GM18505 (cell line): ENCODE data around the gene MAN1C1.
A peak's percentile ranks its signal among the peaks of the same experiment; 100 is the strongest.

ENCODE experiments used
- ATAC-seq: cut with Tn5 transposase; IDR thresholded peaks from one replicate; pipeline ENCODE4 v1.9.1; 2021; ENCODE audit not compliant: unreplicated experiment
- POLR2A ChIP-seq: IDR thresholded peaks from 4 replicates; pipeline ENCODE4 v1.6.1; 2011; ENCODE audit warnings: borderline replicate concordance; ENCODE audit not compliant: insufficient read depth, insufficient read length; ENCODE audit errors: extremely low read depth

Gene MAN1C1

GRCh38 chr1:25673456-25673855 is 56.9 kb downstream of the MAN1C1 start:
- no peak for ATAC-seq
- no peak for TF ChIP-seq POLR2A

DNA sequence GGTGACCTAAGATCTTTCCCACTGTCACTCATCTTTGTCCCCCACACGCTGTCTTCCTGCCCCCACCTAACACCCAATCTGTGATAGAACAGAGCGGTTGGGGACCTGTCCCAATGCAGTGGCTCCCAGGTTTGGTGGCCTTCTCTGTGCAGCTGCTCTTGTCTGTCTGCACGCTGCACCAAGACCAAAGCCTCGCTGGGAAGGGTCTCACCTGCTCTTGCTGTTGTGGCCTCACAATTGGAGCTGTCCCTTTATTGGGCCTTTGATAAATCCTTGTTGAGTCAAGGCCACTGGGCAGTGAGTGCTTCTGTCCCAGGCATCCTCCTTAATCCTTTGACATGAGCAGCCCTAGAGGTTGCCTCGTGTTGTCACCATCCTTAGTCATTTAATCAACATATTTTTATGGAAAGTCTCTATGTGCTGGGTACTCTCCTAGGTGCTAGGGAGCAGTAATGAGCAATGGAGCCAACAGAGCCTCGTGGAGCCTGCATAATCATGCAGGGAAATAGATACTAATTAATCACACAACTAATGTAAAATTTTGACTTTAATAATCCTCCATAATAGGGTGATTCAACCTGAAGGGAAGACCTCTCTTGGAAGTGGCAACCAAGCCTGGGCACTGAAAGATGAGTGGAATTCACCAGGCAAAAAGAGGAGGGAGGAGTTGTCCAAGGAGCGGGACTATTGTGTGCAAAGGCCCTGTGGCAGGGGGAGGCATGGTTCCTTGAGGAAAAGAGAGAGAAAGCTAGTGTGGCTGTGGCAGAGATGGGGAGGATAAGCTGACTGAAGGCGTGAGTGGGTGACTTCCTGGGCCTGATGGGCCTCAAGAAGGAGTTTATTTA is 57.6 kb downstream of the MAN1C1 start:
- TF ChIP-seq POLR2A, result no peak

DNA sequence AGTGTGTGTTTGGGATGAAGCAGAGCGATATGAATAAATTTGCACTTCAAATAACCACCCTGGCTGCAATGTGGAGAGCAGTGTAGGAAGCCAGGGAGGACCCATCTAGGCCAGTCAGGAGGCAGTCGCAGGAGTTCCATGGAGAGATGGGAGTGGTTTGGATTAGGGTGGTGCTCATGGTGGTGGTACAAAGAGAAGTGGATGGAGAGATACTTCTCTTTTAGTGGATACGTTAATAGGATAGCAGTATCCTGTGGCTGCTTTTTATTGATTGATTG is 58.2 kb downstream of the MAN1C1 start:
- no peak for ATAC-seq
- TF ChIP-seq POLR2A, result no peak

More for the DNA sequence above, 57.6 kb downstream of the MAN1C1 start:
- no peak for ATAC-seq

- ATAC-seq, result peak; percentile 91
- TF ChIP-seq POLR2A, result no peak
Observed at GRCh38 chr1:25675729-25676476, 59.3 kb downstream of the MAN1C1 start.

DNA sequence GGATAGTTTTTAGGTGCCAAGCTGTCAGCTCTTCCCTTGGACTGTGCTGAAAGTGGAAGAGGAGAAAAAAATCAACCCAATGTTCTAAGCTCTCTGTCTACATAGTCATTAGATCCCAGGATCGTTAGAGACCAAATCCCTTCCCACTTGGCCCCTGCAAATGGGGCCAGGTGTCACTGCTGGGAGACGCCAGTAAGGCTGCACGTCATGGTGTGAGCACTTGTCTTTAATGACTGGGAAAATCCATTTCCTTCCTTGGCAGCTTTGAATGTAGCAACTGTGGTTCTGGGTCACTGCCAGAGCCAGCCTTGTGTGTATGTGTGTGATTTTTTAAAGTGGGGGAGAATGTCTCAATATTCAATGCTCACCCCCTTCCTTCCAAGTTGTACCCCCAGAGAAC is 59.9 kb downstream of the MAN1C1 start:
- no peak for TF ChIP-seq POLR2A
- peak; percentile 11 for ATAC-seq

- no peak for ATAC-seq
- TF ChIP-seq POLR2A, result no peak
Observed at GRCh38 chr1:25677193-25677773, 60.7 kb downstream of the MAN1C1 start.

DNA sequence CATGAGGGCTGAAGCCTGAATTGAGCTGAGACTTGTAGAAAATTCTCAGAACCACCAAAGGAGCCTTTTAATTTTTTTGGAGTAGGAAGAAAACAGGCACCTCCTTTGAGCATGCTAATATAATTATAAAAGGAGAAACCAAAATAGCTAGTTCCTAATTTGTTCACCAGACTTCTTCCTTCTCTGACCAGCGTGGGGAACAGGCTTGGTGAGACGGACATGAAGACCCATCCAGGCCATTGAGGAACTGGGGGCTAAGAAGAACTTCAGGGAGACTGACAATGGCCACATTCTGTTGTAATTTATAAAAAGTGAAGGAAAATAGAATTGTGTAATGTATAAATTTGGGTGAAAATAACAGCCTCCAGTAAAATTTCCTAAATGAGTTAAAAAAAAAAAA is 62.6 kb downstream of the MAN1C1 start:
- no peak for ATAC-seq
- no peak for TF ChIP-seq POLR2A

DNA sequence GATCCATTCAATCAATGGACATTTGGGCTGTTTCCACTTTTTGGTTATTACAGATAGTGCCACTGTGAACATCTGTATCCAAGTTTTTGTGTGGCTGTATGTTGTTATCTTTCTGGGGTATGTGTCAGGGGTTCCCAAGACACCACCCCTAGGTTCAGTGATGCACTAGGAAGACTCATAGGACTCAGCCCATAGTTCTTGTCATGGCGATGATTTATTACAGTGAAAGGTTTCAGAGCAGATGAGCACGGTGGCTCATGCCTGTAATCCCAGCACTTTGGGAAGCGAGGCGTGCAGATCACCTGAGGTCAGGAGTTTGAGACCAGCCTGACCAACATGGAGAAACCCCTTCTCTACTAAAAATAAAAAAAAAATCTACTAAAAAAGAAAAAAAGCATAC is 64.1 kb downstream of the MAN1C1 start:
- no peak for TF ChIP-seq POLR2A

DNA sequence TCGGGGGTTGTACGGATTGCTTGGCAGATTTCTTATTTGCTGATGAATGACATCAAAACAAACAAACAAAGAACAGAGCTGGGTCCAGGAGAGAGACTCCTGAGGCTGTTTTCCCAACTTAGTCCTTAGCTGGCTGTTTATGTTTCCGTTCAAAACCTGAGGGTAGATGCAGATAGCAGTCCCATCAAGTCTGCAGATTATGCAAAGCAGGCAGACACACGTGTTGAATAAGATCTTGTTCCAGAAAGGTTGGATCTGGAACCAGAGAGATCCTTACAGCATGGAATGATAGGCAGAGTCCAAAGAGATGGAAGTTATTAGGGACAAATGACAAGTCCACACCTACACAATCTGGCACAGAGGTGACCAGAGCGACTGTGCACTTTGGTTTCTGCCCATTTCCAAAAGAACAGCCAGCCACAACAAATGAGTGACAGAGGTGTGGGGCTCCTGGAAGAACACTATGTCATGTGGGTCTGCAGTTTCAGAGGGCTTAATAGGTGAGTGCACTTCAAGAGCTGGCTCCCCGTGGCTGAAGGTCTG is 65.5 kb downstream of the MAN1C1 start:
- ATAC-seq, result no peak
- no peak for TF ChIP-seq POLR2A

More for the DNA sequence above, 64.1 kb downstream of the MAN1C1 start:
- no peak for ATAC-seq

- ATAC-seq, result no peak
- TF ChIP-seq POLR2A, result no peak
Observed at GRCh38 chr1:25683177-25683576, 66.6 kb downstream of the MAN1C1 start.

GRCh38 chr1:25683731-25684130 is 67.1 kb downstream of the MAN1C1 start:
- no peak for TF ChIP-seq POLR2A
- no peak for ATAC-seq

DNA sequence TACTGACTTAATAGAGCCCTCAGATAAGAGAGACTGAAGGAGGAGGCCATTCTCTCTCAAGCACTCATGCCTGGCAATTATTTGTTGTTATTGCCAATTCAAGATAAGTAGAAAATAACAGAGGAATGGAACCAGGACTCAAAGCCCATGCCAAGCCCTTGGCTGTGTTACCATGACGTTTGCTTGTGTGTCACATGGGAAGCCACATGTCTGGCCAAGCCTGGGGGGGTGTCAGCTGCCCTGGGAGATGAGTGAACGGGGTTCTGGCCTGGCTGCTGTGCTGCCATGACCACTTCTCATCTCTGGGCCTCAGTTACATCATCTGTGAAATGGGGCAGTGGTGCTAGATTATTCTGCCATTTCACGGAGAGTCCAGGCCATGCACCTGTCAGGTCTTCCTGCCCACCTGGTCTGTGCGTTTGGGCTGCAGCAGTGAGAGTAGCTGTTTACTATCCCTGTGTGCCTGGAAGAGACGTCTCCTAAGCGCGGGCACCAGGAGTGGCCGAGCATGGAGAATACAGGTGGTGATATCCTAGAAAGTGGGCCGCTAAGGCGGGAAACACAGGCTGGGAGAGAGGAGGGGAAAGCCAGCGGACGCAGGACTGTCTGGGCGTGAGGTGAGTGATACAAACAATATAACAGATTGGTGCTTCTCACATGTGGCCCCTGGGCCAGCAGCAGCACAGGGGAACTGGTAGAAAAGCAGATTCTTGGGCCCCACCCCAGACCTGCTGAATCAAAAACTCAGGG is 67.8 kb downstream of the MAN1C1 start:
- ATAC-seq, result no peak
- TF ChIP-seq POLR2A, result no peak

GRCh38 chr1:25685211-25685750 is 68.7 kb downstream of the MAN1C1 start:
- no peak for ATAC-seq
- no peak for TF ChIP-seq POLR2A
